Measurements from ENCODE around the gene GPSM1.

DNA sequence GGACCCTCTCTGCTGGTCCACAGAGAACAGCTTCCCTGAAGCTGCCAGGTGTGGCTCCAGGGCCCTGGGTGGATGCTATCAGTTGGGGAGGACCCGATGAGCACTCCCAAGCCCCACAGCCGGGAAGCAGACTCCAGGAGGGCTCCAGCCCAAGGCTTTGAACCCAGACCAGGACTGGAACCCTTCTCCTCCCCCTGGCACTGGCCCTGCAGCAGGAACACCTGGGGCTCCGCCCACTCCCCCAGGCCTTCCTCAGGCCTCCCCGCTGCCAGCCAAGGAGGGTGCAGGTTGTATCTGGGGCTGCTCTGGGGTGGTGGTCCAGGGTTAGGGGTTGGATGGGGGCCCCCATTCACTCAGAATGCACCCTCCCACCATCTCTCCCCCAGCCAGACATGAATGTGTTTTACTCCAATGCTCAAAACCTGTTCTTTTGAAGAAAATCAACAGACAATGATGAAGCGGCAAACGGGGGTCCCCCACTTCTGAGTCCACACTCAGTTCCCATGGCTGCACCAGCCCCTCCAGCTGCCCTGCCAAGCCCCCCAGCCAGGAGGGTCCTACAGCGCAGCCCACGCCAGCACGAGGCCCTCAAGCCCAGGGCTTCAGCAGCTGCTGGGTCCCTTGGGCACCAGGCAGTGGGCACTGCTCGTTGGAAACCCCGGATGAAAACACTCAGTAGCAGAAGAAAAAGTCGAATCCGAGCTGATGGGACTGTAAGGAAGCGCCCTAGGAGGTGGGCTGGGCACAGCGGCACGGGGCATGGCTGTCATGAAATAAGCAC, 46.6 kb upstream of the GPSM1 start:
- no peak for TF ChIP-seq CTCF (IDR thresholded peaks at IDR 0.05)
- TF ChIP-seq EP300 (IDR thresholded peaks at IDR 0.05), result no peak

All from tibial nerve (tissue), 4 donors.